PFSK-1 (cell line): ENCODE measurements around the gene AGR2.

Experiments
- FOXP2 ChIP-seq: optimal IDR thresholded peaks from 2 replicates; pipeline ENCODE3; 2011; ENCODE audit warnings: borderline replicate concordance, control low read depth, inconsistent platforms; ENCODE audit not compliant: insufficient read depth; ENCODE audit errors: extremely low read length, extremely low read depth
- POLR2AphosphoS5 ChIP-seq: IDR thresholded peaks from 2 replicates; pipeline ENCODE4 v1.6.1; 2012; ENCODE audit warnings: low read depth, mild to moderate bottlenecking, control low read depth, low read length, moderate library complexity
- REST ChIP-seq, 2 experiments: IDR thresholded peaks; 2 replicates each; pipeline versions ENCODE4 v1.6.1 to v1.8.0; 2011 to 2012; ENCODE audit warnings: low read depth in 2 of 2, low read length in 2 of 2, control low read depth in 1 of 2, inconsistent platforms in 1 of 2, mild to moderate bottlenecking in 1 of 2, moderate library complexity in 1 of 2; ENCODE audit not compliant: insufficient read depth in 1 of 2
- SIN3A ChIP-seq: IDR thresholded peaks from 2 replicates; pipeline ENCODE4 v1.6.1; 2012; ENCODE audit warnings: mild to moderate bottlenecking, low read length, moderate library complexity, borderline replicate concordance; ENCODE audit not compliant: insufficient read depth
- TAF1 ChIP-seq: IDR thresholded peaks from 2 replicates; pipeline ENCODE4 v1.6.1; 2012; ENCODE audit warnings: low read length, control low read depth, borderline replicate concordance; ENCODE audit not compliant: insufficient read depth

The AGR2 gene

GRCh38 chr7:16813232-16813616 is 8.4 kb upstream of the AGR2 start:
- TF ChIP-seq REST (IDR thresholded peaks at IDR 0.05; ENCODE audit: insufficient read depth in 1 of 2, low read depth in 2 of 2, low read length in 2 of 2) (no peak), TAF1 (no peak)

GRCh38 chr7:16812542-16813231 is 7.9 kb upstream of the AGR2 start:
- no peak for TF ChIP-seq SIN3A
- no peak for TF ChIP-seq TAF1
- no peak for TF ChIP-seq FOXP2
- TF ChIP-seq POLR2AphosphoS5: no peak
- no peak for TF ChIP-seq REST (IDR thresholded peaks at IDR 0.05; ENCODE audit: insufficient read depth in 1 of 2, low read depth in 2 of 2, low read length in 2 of 2)

DNA sequence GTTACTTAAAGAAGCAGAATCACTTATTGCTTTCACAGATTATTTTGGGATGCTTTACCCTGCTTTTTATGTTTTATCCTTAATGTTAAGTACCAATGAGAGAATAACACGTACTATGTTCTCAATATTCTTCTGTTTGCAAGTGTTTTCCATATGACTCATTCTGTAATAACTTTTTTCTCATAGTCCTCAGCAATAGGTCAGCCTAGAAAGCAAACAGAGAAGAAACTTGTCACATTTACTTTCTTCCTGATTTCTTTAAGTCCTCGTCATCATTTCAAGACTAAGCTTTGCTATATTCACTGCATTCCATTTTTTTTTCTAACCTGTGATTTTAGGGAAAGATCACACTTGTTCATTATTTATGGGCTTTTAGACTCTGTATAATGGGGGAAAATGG is 6.8 kb upstream of the AGR2 start:
- TF ChIP-seq REST (IDR thresholded peaks at IDR 0.05; ENCODE audit: insufficient read depth in 1 of 2, low read depth in 2 of 2, low read length in 2 of 2) (no peak), POLR2AphosphoS5 (no peak), FOXP2 (no peak)

GRCh38 chr7:16810573-16810972 is 5.8 kb upstream of the AGR2 start:
- TF ChIP-seq POLR2AphosphoS5 (no peak), FOXP2 (no peak)

DNA sequence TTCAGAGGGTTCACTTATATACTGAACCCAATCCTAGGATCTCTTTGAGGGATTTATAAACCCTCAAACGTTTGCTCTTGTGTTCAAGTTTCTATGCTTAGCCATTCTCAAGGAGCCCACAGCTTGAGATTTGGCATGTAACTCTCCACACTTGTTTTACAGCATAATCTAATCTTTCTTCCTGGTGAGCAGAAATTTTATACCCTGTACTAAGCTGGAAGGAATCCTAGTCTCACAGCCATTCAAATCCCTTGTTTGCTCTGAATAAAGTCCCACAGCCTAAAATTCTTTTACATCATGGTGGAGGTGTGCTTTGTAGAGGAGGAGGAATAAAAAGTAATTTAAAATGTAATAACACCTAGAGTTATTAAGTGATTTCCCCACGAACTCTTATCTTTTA is 5.3 kb upstream of the AGR2 start:
- TF ChIP-seq SIN3A (no peak), REST (IDR thresholded peaks at IDR 0.05; ENCODE audit: insufficient read depth in 1 of 2, low read depth in 2 of 2, low read length in 2 of 2) (no peak), TAF1 (no peak), POLR2AphosphoS5 (no peak), FOXP2 (no peak)
